Mammary epithelial cell (primary cell): ENCODE data around the gene CCL7.

Experiments
- CTCF ChIP-seq, 2 donors: IDR thresholded peaks in 1 of 2; conservative IDR thresholded peaks in 1 of 2; 2 replicates each; pipeline ENCODE4 v1.5.1; 2011 to 2012; ENCODE audit warnings: inconsistent platforms in 2 of 2, low read length in 2 of 2, mild to moderate bottlenecking in 2 of 2, control low read depth in 1 of 2, low read depth in 1 of 2; ENCODE audit not compliant: insufficient read depth in 1 of 2; ENCODE audit errors: extremely low read depth in 1 of 2
- EZH2 ChIP-seq: IDR thresholded peaks from 2 replicates; pipeline ENCODE4 v1.6.1; 2012; ENCODE audit warnings: low read length, inconsistent platforms, borderline replicate concordance

- TF ChIP-seq EZH2 = no peak
- no peak for TF ChIP-seq CTCF (conservative IDR thresholded peaks at IDR 0.05 in 1 of 2, IDR thresholded peaks at IDR 0.05 in 1 of 2; ENCODE audit: extremely low read depth in 1 of 2, insufficient read depth in 1 of 2, low read depth in 1 of 2, low read length in 2 of 2)
Observed at GRCh38 chr17:34221411-34221810, 48.6 kb upstream of the CCL7 start.
